Measurements from ENCODE around the gene LRRC75A. TPM values are rescaled to one million over a fixed set of nuclear protein-coding genes. Genes with fewer than 3 reads are reported as not detected.

LRRC75A gene
- total RNA-seq, 1 experiment from 2014 or later, result 10.1 TPM

DNA sequence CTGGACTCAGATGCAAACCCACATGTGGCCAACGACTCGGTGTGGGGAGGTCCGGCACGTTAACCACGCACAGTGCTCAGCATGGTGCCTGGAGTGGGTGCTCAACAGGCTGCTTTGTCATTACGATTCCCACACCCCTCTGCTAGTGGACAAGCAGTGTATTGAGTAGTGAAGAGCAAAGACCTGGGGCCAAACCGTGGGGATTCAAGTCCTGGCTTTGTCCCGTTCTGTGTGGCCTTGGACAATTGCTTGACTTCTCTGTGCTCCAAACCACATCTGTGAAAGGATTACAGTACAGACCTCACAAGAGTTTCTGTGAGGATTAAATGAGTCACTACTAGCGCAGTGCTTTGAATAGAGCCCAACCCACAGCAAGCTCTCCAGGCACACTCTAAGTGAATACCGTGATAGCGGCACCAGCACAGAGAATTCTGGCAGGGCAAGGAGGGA, 42.8 kb downstream of the LRRC75A start:
- no CpG with 5 or more reads among the region's 11 CpGs for WGBS (ENCODE audit: extremely low coverage, insufficient read length, low lambda C conversion rate)
- H3K4ac ChIP-seq (ENCODE audit: low read depth, low read length), result no peak overlapping the region
- no peak overlapping the region for H4K8ac ChIP-seq (replicated peaks; ENCODE audit: insufficient read length, low read depth, low read length)
- no peak overlapping the region for H3K4me2 ChIP-seq (ENCODE audit: insufficient read depth, insufficient read length, low read length)
- Mint-ChIP-seq H3K9me3 (no peaks in the 10 kb centered on the region; a peak in 1 of 5 replicates), H3K4me1 (peaks cover 21 to 33% of the 10 kb centered on the region in 2 experiments), H3K27ac (no peak overlapping the region), H3K36me3 (ENCODE audit: insufficient read depth in 1 of 3, low read depth in 3 of 3) (peaks cover 21 to 61% (median 46%) of the 10 kb centered on the region in 3 experiments), H3K4me3 (no peak overlapping the region; a peak in 1 of 5 replicates), H3K27me3 (ENCODE audit: low read depth) (no peaks in the 10 kb centered on the region; the same call in 1 of the 2 replicates)
- H3T11ph ChIP-seq (ENCODE audit: low read length), result no peak overlapping the region
- no peak overlapping the region for H2AK5ac ChIP-seq (ENCODE audit: insufficient read length, low read length)
- H3K4me1 ChIP-seq (ENCODE audit: insufficient read depth, low read length), result no peaks in the 10 kb centered on the region
- no peak overlapping the region for H2BK20ac ChIP-seq (ENCODE audit: low read depth, low read length, poor library complexity, severe bottlenecking)
- H3K14ac ChIP-seq (ENCODE audit: insufficient read depth, low read length), result no peak overlapping the region
- no peak overlapping the region for H2BK120ac ChIP-seq (ENCODE audit: low read depth, low read length, poor library complexity, severe bottlenecking)
- H3K23me2 ChIP-seq (ENCODE audit: insufficient read length, low read depth, low read length, poor library complexity, severe bottlenecking), result no peaks in the 10 kb centered on the region
- H3K9me3 ChIP-seq (ENCODE audit: control insufficient read depth, low read depth, low read length), result no peaks in the 10 kb centered on the region
- no peak overlapping the region for H4K5ac ChIP-seq (ENCODE audit: insufficient read length, low read depth, low read length)
- H3K79me2 ChIP-seq (ENCODE audit: insufficient read depth, low read length), result no peaks in the 10 kb centered on the region
- H3K23ac ChIP-seq (ENCODE audit: insufficient read length, low read depth, low read length), result no peak overlapping the region
- H3K27ac ChIP-seq (ENCODE audit: insufficient read length, low read depth, low read length), result no peak overlapping the region
- H3K9ac ChIP-seq (ENCODE audit: extremely low read depth, insufficient read length, low read length), result no peak overlapping the region
- H4K20me1 ChIP-seq (ENCODE audit: control insufficient read depth, insufficient read depth, insufficient read length), result no peaks in the 10 kb centered on the region
- no peaks in the 10 kb centered on the region for H3K27me3 ChIP-seq (ENCODE audit: insufficient read depth, low read length)
- no peak overlapping the region for H2BK15ac ChIP-seq (ENCODE audit: low read depth, low read length)
- H3K79me1 ChIP-seq (ENCODE audit: insufficient read depth, low read depth, low read length, poor library complexity, severe bottlenecking), result no peaks in the 10 kb centered on the region
- DNase-seq, result no peak
- no peak overlapping the region for H2BK5ac ChIP-seq (ENCODE audit: insufficient read length, low read length)
- no peak overlapping the region for H3K18ac ChIP-seq (ENCODE audit: insufficient read length, low read depth, low read length)
- H2AFZ ChIP-seq (ENCODE audit: low read length), result no peak overlapping the region
- TF ChIP-seq CTCF (conservative IDR thresholded peaks at IDR 0.05), result no peak
- no peak overlapping the region for H3K56ac ChIP-seq (ENCODE audit: insufficient read length, low read depth, low read length)
- H2BK12ac ChIP-seq (ENCODE audit: insufficient read length, low read depth, low read length), result no peak overlapping the region
- no peak overlapping the region for H4K91ac ChIP-seq (ENCODE audit: insufficient read length, low read depth, low read length)
